HG03457 (cell line): ENCODE measurements around the gene ELOVL2.

Experiments
- ATAC-seq: cut with Tn5 transposase; IDR thresholded peaks from one replicate; pipeline ENCODE4 v1.9.1; 2021; ENCODE audit warnings: moderate number of reproducible peaks; ENCODE audit not compliant: unreplicated experiment

ELOVL2 gene

DNA sequence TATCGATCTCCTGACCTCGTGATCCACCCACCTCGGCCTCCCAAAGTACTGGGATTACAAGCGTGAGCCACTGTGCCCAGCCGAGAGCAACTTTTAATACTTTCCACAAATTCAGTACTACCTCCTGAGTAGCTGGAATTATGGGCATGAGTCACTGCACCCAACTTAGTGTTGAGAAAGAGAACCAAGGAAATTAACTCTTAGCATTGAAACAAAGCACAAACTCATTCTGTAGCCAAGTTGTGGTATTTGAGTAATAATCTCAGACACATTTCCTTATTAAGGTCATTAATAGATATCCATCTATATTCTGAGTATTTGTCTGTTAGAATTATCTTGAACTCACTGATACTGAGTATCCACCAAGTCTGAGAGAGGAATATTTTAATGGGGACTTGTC is 14.3 kb upstream of the ELOVL2 start:
- no peak for ATAC-seq

DNA sequence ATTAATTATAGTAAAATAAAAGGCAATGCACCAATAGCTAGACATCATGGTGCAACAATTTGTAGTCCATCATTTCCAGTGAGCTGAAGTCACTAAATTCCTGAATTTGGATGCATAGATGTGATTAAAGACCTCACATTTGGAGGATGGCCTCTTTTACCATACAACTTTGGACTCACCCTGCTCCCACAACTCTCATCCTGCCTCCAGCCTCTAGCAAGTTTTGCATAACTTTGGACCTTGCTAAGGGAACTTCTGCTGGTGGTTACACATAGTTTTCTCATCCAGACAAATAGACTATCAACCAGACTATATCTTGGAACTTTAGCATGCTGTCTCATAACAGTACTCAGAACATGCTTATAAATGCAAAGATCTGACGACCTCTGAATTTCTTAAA is 12.8 kb upstream of the ELOVL2 start:
- ATAC-seq: no peak

DNA sequence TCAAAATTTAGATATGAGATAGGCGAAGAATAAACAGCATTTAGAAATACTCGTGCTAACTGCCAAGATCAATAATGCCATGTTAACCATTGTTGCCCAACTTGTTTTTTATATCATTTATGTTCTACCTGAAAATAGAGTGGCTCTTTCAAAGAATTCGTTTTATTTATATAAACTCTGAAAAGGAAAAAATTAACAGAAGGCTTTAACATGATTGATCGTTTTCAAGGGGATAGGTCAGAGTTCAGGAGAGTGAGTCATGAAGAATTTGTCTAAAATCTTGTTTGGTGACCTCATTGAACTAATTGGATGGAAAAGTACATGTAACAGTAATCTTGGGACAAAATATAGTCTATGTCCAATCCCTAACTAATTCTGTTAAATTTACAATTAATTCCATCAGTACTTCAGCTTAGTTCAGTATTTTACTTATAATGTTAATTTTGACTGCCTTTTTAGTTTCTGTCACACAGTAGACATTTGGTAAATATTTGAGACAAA is 11.1 kb upstream of the ELOVL2 start:
- ATAC-seq: no peak

DNA sequence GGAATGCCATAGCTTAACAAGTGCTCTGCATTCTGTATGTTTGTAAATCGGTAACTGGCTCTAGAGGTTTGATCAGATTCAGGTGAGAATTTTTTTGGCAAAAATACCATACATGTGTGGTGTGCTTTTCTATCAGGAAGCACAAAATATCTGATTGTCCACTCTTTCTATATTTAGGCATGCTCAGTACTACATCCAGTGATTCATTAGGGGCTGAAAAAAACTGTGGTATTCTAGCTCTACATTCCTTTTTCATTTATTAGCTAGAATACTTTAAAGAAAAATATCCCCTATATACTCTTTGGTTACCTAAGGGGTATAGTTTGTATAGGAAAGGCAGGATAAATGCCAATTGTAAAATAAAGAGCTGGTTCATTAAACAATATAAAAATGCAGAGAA is 10.6 kb upstream of the ELOVL2 start:
- ATAC-seq: no peak

DNA sequence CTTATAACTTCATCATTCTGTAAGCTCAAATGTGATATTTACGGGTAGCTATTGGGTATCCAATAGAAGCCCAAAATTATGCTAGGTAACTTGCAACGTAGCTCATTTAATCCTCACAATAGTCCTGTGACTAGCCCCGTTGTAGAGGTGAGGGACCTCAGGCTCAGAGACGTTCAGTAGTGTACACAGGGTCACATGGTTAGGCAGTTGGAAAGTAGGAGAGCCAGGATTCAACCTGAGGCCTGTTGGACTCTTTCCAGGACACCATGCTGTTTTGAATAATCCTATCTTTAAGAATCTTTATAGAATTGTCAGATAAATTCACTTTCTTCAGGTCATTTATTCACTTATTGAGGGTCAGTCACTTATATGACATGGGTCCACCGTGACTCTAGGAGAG is 9.2 kb upstream of the ELOVL2 start:
- no peak for ATAC-seq

DNA sequence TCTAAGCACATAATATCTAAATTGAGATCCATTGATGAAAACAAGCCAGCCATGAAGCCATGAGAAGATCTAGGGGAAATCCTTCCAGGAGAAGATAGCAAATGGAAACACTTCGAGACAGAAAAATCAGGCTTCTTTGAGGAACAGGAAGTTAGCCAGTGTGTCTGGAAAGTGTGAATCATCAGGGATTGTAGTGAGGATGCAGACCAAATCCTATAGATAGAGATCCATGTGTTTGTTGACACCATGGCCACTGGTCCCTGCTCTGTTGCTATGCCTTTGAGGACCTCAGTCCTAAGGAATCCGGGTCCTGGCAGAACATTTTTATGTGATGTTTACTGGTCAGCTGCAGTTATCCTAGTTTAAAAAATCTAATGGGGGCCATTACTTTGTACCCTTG is 6.6 kb upstream of the ELOVL2 start:
- no peak for ATAC-seq

DNA sequence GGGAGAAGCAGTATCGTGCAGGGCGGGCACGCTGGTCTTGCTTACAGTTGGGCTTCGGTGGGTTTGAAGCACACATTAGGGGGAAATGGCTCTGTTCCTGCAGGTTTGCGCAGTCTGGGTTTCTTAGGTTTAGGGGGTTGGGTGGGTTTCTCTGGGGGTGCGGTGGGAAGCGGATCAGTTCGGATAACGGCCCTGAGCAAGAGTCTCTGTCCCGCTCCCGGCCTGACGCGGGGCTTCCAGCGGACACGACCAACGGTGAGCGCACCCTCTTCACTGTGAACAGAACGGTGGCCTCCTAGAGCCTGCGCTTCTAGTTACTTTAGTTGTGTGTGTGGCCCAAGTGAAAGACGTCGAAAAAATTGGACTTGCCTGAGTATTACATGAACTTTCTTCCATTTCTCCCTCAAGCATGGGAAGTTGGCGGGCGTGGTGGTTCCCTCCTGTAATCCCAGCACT is 635 bp upstream of the ELOVL2 start:
- no peak for ATAC-seq

DNA sequence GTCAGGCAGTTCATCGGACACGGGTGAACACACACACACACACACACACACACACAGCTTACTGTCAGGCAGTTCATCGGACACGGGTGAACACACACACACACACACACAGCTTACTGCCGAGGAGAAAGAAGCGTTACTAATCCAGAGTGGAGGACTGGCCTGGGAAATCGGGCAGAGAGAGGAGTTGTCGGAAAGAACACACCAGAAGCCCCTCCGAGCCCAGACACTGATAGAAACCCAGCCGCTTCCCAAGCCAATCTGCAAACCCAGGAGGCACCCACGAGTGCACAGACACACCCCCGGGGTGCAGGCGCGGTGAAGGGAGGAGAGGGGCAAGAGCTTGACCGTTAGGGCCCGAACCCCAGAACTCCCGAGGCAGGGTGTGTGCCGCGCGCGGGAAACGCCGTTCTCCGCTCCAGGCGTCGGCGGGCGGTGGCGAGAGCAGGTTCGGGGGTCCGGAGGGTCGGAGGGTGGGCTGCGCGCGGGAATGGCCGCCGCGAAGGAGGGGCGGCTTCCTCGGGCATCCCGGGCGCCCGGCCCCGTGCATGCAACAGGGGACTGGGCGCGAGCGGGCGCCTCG is 636 bp downstream of the ELOVL2 start:
- ATAC-seq: no peak

DNA sequence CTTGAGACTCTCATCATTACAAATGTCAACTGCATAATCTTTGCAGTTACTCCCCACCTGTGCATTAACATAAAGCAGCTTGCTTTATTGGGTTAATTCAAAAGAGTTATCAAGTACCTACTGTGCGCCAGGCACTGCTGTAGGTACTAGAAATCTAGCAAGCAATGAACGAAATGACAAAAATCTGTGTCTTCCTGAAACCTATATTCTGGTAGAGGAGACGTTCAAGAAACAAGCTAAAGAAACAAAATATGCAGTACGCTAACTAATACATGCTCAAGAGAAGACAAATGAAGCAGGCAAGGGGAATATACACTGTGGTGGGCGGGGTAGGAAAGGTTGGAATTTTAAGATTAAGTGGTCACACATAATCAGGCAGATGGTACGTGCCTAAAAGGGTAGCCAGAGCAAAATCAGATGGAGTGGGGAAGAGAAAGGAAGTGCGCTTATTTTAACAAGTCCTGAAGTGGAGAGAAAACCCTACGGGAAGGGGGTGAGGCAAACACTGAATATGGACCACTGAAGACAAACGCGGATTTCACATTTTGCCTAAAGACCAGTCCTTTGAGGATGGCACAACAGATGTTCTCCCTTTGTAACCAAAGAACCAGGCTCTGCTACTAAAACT is 1.2 kb downstream of the ELOVL2 start:
- ATAC-seq: no peak

DNA sequence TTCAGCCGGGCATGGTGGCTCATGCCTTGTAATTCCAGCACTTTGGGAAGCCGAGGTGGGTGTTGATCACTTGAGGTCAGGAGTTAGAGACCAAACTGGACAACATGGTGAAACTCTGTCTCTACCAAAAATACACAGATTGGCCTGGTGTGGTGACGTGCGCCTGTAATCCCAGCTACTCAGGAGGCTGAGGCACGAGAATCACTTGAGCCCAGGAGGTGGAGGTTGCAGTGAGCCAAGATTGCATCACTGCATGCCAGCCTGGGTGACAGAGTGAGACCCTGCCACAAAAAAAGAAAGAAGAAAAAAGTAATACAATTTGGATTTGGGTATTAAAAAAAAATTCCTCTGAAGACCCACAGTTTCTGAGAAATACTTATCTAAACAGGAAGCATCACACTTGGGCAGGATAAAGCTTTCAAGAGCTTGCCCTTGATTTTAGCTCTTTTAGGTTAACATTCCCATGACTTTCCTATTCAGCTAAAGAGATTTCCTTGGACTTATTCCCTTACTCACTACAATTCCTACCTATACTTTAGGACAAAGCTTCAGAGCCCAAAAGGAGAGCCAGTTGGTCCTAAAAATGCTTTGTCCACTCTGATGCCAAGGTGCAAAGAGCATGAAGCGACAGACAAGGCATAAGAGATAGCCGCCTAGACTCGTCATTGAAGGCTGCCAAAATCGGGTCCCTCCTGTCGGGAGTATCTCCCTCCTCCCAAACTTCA is 1.9 kb downstream of the ELOVL2 start:
- no peak for ATAC-seq

DNA sequence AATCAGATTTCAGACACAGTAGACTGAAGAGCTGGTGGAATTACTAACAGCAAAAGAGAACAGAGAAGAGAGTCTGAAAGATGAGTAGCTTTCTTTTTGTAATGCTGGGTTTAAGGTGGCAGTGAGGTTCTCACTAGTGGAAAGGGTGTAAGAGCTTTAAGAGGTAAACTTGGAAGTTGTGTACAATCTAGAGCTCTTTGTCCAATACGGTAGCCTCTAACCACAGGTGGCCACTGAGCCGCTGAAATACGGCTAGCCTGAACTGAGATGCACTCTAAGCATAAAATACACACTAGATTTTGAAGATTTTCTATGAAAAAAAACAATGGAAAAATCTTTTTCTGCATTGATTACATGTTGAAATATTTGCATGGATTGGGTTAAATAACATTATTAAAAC is 4.0 kb downstream of the ELOVL2 start:
- no peak for ATAC-seq

DNA sequence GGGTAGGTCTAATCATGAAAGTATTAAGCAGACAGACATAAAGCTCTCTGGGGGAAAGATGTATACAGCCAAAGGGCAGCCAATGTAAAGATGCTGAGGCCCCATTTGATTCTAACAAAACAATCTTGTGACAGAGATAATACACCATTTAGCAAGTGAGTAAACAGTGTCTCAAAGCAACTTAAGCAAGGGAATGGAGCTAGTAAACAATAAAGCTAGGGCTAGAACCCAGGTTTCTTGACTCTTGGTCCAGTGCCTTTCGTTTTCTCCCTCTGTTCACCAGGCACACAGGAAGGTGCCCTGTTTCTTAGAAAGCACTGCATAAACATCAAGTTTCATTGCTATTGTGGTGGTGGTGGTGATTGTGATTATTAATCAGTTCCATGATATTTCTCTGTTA is 5.1 kb downstream of the ELOVL2 start:
- ATAC-seq: no peak

DNA sequence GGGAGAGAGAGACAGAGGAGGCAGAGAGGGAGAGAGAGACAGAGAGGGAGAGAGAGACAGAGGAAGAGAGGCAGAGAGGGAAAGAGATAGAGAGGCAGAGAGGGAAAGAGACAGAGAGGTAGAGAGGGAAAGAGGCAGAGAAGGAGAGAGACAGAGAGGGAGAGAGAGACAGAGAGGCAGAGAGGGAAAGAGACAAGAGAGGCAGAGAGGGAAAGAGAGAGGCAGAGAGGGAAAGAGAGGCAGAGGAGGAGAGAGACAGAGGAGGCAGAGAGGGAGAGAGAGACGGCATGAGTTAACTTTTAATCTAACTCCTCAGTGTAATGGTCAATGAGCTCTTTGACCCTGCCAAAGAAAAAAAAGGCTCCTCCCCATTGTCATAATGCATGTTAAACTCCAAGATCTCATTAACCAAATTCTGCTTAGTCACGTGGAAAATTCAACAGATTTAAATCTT is 7.1 kb downstream of the ELOVL2 start:
- no peak for ATAC-seq

DNA sequence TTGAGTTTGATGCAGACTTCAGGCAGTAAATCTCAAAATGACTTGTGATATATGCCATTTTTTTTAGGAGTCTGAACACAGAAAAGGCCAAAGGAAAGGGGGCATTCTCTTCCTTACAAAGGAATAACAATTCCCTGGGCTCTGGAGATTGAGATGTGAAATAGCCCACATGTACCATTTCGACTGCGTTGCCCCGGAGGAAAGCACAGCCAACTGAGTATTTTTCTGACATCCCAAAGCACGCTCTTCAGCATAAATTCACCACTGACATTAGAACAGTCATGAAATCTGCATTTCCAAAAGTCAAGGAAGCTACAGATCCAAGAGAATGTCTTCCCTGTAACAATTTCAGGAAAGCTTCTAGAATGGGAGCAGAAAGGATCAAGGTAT is 7.8 kb downstream of the ELOVL2 start:
- no peak for ATAC-seq

DNA sequence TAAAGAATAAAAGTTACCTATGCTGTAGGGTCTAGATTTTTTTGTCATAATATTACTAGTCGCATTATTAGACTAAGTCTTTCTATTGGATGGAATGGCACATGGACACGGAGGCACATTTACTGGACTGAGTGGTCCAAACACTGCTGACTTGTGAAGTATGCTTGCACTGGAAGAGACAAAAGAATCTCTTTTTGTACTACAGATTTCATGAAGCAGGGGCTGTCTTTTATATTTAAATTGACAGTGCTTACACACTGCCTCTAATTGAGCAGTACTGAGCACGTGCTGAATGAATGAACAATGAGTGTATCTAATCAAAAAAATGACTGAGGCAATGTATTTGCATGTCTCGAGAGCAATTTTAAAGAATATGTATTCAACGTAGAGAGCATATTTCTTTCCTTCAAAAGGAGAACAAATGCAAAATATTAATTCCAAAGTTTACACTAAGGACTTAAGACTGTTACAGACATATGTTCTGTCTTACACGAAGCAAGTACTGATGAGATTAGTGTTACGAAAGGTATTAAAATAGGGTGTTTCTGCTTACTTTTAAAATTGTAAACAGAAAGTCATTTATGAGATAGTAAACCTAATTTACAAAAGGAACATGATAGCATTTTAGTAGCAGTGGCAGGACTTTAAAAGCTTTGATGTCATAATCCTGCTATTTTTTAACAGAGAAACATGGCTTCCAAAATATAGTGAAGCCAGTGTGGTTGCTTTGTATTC is 8.3 kb downstream of the ELOVL2 start:
- no peak for ATAC-seq

DNA sequence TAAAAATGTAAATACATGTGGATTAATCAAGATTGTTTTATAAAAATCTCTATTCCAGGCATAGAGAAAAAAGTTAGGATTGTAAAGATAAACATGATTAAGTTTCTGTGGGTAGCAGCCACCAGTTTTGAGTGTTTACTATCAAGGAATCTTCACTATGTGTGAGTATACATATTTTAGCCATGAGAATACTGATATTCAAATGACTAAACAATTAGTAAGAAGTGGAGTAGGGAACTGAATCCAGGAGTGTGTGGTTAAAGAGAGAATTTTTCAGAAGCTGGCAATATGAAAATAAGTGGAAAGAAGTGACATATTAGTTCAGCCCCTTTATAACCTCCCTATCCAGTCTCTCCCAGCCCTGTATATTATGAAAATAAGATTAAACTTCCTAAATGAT is 10.3 kb downstream of the ELOVL2 start:
- no peak for ATAC-seq

DNA sequence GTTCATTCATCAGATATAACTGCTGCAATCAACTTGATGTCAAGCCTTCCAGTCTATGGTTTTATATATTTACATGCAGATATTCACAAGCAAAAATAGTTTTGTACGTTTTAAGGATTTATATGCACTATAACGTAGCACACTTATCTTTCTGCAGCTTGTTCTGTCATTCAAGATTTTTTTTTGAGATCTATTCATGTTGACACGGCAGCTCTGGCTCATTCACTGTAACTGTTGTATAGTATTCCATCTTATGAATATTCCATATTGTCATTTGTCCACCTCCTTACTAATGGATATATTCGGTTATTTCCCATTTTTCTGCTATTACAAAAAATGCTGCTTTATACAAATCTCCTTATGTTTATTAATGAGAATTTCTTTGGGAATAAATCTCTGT is 13.2 kb downstream of the ELOVL2 start:
- no peak for ATAC-seq

DNA sequence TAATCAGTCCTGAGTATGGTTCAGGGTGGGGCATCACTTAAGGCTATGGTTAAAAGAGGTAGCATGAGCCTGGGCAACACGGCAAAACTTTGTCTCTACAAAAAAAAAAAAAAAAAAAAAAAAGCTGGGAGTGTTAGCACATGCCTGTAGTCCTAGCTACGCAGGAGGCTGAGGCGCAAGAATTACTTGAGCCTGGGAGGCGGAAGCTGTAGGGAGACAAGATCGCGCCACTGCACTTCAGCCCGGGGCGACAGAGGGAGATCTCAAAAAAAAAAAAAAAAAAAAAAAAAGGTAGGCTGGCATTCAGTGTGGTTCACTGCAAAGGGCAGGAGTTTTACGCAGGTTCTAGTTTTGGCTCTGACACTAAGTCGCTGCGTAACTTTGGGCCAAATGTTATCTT is 15.1 kb downstream of the ELOVL2 start:
- ATAC-seq: no peak

DNA sequence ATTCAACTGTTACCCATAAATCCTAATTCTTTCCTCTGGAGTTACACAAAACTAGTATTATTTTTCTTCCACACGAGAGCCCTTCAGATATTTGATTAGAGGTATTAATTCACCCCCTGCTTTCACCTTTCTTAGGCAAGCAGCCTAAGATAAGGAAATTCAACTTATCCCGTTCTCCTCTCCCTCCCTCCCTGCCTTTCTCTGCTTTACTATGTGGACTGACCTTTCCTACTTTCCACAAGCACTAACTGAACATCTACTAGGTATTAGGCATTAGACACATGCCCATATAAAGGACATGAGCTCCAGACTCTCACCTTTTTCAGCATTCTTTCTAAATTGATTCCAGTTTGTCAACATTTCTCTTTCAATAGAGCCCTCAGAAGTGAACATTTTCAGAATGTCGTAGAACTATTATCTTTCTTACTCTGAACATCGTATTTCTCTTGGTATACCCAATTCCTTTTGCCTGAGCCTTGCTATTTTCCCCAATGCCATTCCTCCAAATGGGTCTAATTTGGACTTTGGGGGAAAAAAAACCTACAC is 16.5 kb downstream of the ELOVL2 start:
- ATAC-seq: no peak

DNA sequence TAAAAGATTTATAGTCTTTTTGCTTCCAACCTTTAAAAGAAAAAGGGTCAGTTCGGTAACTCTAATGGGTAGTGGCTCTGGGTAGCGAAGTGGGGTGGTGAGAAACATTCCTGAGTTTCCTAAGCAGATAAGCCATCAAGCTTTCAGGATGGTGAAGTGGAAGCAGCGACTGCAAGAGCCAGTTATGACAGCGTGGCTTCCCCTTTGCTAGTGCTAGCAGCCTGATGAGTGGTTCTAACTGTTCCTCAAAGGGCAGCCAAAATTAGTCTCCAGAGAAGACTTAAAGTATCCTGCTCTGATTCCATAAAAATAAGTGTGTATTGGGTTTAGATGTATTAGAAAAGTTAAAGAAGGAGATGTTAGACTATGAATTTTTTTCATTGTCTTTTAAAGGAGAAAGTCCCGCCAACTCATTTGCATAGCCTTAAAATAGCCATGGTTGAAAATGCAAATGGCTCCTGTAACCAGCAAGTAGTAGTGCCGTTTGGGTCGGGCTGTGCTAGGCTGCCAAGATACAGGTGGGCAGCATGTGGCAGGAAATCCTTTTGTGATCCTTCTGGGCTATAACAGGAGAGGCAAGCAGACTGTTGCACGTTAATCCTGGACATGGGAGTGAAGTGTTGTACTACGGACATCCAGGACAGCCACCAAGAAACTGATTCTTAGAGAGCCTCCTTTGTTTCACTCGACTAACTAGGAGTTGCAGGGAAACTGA is 18.0 kb downstream of the ELOVL2 start:
- no peak for ATAC-seq

DNA sequence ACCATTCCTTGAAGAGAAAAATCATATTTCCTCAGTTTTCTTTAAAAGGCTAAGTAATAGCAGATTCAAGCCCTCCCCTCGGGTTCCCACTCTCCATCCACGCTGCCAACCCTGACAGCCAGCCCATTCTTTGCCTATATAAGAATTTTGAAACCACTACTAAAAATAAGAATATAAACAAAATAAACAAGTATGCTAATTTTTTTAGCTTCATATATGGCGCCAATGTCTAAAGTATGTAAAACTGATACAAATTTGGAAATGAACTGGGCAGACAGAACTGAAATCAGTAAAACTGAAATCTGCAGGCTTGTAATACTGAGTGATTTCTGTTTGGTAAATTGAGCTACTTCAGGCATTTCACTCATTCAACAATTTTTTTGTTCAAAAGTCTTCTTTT is 19.0 kb downstream of the ELOVL2 start:
- no peak for ATAC-seq
